NCI-H1417 (cell line): ENCODE results near the gene NHS.

Experiments
- DNase-seq, 3 experiments: peaks; one replicate each; lab custom pipeline; 2025; lab: John Stamatoyannopoulos, UW

Gene NHS

DNA sequence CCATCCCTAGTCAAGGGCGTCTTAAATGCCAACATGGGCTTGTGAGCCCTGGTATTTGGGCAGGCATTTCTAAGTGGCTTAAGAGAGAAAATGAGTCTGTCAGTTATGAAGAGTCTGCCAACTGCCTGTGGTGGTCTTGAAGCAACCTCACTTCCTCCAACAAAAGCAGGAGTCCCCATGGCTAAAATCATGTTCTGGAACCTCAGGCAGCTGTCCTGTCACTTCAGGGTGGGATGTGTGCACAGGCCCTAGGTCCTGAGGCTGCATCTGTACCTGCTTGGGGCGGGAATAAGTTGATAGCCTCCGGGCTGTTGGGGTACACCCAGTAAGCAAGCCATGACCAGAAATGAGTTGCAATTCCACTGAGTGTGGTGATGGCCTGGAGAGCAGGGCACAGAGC lies 247.3 kb downstream of the NHS start:
- DNase-seq, result no peak

DNA sequence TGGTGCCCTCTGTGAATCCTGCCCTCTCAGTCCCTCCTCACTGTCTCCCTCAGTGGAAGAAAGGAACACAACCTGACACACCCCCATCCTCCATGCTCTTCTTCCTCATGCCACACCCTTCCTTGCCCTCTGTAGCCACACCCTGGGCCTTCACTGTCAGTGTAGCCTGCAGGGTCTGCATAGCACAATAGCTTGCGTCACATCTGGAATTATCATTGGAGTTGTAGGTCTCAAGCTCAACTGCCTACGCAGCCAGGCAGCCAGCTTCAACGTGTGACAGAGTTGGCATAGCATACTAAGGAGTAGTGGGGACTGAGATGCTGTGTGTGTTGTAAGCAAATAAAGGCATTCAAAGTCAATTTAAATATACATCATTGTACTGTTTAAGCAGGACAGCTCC lies 248.8 kb downstream of the NHS start:
- no peak for DNase-seq

DNA sequence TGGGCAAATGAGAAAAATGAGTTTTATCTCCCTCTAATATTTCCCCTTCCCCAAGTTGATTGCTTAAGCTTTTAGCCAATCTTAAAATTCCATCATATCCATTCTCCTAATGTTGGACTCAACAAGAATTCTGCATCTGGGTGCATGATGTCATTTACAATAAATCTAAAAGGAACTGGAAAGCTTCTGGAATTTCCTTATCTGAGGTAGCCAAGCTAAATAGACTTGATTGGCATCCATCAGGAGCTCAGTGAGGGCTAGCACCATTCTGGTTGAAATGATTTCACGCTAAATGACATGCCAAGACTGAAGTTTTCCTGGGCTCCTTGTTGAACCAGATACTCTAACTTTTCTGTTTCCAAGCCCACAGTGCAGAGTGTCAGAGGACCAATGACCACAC lies 252.0 kb downstream of the NHS start:
- no peak for DNase-seq

DNA sequence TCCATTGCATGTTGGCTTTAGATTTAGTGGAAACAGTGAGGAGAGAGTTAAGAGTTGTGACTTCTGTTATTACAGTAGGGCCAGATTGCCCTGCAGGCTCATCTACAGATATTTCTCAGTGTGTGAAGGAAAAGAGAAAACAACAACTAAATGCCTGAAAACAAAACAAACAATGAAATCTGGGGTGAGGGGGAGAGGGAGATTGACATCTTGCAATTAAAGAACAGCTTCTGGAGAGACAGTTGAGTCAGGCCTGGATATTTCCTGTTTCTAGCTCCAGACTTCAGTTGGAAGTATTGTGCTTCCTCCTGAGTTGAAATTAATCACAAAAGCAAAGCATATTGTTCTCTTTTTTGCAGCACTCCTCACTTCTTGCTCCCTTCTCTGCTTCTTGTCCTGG lies 254.0 kb downstream of the NHS start:
- no peak for DNase-seq

DNA sequence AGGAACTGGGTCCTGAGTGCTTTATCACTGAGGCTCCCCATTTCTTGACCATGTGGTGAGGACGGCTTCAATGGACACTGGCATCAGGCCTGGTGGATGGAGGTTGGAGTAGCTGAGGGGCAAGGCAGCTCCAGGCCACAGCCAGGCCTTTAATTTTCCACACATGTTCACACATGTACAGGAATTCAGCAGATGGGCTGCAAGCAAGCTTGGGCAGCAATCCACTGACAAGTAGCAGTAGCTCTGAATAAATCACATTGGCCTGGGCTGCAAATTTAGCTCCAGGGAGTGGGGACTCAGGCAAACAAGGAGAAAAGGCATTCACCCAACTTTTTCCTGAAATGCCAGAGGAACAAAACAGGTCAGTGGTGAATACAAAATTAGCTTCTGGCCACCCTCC lies 254.5 kb downstream of the NHS start:
- DNase-seq, result no peak

DNA sequence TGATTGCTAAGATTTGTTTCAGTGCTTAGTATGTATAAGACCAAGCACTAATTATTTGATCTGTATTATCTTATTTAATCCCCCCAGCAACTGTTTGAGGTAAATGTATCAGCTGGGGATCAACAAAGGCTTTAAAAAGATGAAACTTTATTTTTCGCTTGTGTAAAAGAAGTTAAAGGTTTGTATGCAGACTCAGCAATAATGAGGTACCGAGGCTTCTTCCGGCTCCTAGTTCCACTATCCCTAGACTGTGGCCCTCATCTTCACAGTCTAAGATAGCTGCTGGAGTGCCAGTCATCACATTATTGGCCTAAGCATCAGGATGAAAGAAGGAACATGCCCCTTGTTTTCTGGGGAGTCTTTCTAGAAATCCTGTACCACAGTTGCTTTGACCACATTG lies 256.6 kb downstream of the NHS start:
- DNase-seq, result no peak

DNA sequence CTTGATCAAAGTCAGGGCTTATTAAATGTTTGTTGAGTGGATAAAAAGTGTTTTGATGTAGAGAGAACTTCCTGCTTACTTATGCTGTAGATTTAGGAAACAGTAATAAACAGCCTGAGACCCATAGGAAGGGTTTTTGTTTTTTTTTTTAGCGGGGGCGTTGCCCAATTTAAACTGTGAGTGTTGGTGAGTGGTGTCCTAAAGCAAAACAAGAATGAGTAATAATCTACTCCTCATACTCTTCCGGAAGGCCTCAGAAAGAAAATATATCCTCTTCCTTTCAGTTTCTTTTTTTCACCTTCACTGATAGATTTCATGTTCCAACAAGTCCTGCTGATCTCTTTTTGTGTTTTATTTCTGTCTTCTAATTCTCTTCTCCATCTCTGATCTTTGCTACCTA lies 257.9 kb downstream of the NHS start:
- no peak for DNase-seq

DNA sequence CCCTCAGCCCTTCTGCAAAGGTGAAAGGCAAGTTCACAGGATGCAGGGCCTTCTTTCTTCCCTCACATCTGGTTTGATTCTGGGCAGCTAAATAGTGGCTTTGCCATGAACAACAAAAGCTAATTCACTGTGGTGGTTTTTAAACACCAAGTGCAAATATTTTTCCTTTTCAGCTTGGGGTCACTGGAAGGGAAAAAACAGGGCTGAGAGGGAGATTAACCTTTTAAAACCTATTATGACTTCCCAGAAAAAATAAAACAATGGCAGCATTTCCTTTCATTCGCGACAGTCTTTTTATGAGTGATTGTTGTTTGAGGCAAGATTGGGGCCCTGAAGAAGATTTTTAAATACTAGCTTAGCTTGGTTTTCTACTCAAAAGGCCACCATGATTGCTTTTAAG lies 258.5 kb downstream of the NHS start:
- peak in 2 of 3 experiments; percentile 33 to 57 for DNase-seq

DNA sequence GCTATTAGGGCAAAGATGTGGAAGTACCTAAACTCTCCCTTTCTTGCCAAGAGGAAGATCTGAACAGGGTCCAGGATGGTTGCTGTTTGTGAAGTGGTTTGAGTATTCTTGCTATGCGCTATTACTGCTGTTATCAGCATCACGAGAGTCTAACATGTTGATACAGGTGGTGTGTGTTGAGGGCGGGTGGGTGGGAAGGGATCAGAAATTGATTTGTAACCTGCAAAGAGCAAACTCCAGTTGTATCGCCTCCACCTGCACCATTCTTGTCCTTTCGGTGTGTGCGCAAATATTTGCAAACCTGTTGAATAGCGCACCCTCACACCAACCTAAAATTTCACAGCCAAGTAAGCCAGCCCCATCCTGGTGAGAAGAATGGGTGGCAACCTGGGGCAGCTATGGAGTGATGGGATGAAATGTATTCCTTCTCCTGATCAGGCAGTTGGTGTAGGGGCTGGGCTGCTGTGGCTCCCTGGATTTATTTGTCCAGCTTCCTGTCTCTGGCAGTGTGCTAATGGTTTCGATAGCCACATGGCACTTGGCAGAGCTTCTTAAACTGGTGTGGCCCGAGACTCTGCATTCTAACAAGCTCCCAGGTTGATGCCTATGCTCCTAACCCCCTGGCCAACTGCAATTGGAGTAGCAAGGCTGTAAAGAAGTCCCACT lies 259.7 kb downstream of the NHS start:
- DNase-seq, result peak; percentile 47 to 79 (median 59)

DNA sequence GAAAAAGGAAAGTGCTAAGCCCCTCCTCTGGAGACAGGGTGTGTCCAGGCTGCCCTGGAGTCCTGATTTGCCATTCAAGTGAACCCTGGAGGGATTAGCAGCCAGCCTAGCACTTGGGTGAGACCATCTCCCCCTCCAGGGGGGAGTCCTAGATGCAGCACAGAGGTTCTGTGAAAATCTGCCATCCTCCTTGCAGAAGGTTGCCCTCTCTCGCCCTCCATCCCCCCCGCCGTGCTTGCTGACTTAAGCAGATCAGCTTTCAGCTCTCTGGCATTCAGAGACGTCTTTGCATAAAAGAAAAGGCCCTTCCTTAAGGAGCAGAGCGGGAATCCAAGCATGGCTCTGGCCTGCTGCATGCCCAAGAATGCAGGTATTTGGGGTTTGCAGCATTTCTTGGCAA lies 260.2 kb downstream of the NHS start:
- peak; percentile 59 to 79 (median 59) for DNase-seq

DNA sequence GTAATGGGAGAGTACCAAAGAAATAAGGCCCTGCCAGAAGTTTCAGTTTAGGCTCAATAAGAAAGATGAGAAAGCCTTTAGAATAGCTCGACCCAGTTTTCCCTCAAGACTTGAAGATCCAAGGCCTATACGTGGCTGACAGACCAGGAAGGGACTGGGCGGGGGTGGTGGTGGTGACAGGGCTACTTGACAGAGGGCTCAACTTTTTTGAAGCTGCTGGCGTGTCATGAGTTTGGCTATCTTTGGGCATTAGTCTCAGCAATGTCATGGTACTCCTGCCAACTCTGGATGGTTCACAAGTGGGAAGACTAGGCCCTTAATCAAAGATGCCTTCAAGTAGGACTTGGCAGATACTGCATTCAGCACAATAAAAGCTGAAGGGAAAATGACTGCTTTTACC lies 262.2 kb downstream of the NHS start:
- no peak for DNase-seq

DNA sequence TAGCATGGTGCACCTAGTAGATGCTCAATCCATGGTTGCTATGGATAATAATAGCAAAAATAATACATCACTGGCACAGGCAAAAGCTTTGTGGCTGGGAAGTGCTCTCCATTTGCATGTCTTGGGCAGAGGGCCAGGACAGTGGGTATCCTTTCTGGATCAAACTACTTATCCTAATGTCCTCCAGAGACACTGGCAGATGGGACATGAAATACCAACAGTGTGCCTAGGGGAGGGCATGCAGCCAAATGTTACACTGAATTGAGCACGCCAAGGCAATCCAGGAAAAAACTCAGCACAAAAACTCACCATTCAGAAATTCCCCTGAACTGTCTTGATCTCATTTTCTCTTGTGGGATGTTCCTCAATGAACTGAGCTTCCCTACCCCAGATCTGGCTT lies 263.7 kb downstream of the NHS start:
- no peak for DNase-seq

DNA sequence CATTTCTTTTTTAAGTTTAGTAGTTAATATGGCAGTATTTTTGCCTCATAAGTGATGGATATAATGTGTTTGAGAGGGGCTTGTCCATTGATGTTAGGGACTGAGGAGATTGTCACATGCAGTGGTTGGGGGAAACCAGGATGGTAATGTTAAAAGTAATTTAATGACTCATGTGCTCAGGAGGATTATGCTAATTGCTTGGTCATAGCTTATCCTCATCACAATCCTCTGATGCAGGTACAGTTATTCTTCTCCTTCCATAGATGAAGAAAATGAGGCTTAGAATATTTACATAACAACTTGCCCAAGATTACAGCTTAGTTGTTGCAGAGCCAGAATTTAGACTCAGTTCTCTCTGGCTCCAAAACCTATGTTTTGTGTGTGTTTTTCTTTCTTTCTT lies 267.9 kb downstream of the NHS start:
- DNase-seq, result no peak

DNA sequence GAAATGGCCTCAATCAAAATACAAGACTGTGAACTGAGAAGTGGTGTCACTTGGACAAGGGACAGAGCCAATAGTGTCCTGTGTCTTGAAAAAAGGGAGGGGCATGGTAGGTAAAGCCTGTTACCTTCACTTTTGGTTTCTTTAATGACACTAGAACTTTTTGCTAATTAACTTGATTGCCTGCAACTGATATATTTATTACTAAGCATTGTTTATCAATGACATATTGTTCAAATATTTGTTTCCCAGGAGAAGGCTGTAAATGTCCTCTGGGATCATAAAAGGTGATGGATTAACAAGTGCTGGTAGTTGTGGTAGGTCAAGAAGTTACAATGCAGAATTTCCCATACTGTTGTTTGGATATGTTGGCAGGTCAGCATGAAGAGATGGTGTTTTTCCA lies 268.5 kb downstream of the NHS start:
- DNase-seq, result no peak

DNA sequence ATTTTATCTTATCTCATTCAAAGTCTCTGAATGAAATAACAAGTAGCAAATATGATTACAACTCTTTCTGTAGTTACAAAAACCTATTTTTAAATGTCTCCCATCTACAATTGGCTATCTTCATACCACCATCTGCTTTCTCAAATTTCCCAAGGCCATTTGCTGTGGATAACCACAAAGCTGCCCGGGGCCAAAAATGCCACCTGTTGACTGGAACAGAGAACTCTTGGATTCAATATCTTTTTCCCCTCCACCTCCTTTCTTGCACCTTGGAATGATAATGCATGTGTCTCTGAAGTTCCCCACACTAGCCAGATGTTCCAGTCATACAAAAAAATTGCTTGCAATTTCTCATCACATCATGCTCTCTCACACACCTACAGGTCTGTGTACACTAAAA lies 269.0 kb downstream of the NHS start:
- no peak for DNase-seq

DNA sequence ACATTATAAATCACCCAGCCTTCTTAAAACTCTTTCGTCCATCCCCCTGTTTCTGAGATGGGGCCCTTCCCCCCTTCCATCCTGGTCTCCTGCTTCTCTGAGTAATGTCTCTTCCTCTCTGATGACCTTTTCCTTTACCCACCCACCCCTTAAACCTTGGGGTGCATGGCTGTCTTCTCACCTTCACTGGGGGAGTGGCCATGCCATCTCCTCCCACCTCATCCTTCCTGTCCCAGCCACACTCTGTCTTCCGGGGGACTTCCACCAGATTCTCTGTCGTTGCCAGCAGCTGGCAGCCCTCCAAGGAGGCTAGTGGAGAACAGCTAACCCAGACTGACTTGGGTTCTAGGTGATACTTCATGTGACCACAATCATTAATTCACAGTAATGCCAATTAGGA lies 279.1 kb downstream of the NHS start:
- DNase-seq, result no peak

DNA sequence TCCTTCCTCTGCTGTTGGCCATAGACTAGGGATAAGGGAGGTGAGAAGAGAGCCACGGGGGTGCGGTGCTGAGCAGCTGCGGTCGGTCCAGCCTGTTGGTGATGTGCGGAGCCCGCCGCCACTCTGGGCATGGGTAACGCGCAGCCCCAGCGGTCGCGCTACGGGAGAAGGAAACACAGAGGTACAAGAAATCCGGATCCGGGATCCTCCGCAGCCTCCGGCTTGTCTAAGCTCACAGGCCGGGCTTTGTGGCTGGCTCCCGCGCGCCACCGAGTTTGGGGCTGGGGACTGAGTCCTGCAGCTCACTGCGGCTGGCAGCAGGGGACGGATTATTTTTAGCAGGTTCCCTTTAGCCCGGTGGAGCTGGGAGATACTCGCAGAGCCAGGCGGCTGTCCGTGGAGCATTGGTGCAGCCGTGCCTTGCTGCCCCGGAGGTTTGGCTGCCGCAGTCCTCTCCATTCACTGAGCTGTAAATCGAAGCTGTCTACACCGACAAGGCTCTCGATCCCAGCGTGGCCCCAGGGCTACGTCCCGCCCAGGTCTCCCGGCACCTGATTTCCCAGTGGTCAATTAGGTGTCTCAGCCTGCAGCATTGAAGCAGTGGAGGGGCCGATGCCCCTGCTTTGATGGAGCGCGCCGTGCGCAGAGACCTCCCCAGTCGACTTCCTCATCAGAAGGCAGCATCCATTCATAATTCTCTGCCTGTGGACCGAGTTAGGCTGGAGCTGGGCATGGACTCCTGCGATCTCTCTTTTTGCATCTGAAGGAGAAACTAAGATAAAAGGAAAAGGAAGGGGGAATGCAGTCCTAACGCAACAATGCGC lies 280.4 kb downstream of the NHS start:
- DNase-seq, result no peak

DNA sequence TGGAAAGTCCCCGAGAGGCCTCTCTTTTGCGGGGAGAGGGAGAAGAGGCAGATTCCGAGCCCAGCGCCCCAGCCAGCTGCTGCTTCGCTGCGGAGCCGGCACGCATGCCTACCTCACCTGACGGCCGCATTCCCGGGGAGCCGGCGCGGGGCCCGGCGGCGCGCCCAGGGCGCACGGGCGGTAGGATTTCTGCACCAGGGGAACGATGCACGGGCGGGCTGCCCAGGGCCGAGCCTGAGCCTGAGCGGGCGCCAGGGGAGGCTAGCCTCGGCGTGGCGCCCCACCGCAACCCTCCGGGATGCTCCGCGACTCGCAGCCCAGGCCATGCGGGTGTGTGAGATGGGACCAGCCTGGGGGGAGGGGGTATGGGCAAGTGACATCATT lies 281.0 kb downstream of the NHS start:
- DNase-seq, result no peak

DNA sequence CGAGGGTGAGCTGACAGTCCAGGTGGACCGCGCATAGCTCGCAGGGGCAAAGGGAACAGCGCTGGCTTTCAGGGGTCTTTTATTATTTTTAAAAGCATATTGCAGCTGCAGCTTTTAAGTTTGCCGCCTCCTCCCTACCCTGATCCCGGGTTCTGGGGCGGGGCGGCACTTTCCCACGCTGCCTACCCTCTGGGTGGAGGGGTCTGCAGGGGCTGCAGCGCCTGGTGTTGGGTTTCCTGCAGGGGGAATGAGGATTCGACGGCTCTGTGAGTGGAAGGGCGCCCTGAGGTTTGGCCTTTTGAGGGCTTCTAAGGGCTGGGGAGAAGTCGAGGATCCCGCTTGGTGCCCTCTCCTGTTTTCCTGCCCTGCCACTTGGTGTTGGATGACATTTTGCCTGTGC lies 281.6 kb downstream of the NHS start:
- no peak for DNase-seq

DNA sequence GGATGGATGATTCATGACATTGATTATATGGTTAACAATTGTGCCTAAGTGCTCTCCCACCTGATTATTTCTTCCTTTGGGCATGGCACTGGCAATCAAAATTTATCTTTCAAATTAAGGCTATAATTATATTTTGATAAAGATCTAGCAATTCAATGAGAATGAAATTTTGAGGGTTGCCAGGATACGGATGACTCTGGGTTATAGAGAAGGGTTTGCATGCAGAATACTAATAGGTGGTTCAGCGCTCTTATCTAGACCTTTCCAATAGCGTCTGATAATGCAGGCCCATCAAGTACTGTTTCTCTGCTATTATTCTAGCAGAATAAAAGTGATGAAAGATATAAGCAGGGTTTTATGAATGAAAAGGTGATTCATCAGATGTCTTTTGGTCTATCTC lies 287.4 kb downstream of the NHS start:
- DNase-seq, result peak in 1 of 3 experiments; percentile 38

DNA sequence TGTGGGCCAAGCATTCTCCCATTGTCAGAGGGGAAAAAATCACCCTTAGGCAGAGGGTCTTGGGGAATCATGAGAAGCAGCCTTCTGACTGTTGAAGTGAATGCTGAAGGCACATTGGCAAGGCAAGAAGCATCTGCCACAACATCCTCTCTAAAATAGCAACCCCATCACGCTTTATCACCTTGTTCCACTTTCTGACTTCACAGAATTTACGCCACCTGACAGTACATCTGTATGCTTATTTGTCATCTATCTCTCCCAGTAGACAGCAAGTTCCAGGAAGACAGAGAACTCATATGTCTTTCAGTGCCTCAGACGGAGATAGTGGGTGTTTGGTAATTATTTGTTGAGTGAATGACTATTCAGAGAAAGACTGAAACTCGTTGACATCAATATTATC lies 293.9 kb downstream of the NHS start:
- no peak for DNase-seq

DNA sequence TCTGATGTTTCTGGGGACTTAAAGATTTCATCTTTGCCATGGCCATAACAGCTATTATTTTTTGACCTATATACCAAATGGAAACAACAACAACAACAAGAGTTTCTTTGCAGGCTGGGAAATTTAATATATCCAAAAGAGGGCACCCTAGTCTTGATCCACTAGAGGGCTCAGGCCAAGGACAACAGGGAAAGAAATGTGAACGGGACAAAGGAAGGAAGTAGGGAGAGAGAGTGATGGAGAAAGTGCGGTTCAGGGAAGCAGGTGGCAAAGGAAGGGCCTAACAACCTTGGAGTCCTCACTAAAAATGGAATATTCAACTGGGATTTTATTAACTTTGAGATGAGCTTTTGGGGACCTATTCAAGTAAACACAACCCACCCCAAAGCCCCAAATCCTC lies 294.5 kb downstream of the NHS start:
- DNase-seq, result no peak

DNA sequence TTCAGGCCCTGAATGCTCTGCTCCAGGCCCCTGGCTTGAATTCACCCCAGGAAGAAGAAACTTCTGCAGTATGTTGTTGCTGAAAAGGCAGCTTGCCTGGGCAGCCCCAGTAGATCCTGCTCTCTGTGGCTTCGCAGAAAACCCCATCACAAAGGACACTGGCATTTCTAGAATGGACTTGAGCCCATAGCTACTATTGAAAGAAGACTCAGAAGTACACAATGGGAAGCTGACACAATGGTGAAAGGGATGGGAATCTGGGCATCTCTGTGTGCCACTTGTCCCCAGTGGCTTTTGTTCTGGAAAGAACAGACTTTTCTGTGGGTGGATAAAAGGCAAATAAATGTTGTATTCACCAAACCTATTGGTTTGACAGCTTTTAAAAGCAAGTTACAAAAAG lies 294.9 kb downstream of the NHS start:
- DNase-seq, result no peak

DNA sequence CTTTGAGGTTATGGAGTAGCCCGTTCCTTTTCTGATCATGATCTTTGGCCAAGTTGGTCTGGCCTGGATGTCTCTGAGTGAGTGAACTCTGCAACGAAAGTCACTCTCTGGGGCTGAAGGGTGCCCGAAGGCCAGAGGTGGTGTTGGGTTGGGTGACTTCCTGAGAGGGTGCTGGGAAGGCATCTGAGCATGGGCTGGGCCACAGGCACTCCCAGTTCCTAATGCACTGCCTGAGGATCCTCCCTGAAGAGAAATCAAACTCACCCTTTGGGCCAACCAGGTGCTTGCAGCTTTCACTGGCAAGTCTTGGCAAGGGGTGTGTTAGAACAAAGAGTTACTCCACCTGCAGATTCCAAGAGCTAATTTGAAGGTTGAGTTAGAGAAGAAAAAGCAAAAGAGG lies 295.9 kb downstream of the NHS start:
- DNase-seq, result no peak
